Mesothelial cell of epicardium (in vitro differentiated cells): Measurements from ENCODE around the gene QKI. TPM values are rescaled to one million over a fixed set of nuclear protein-coding genes. Genes with fewer than 3 reads are reported as not detected.

ENCODE experiments used
- DNase-seq, 2 experiments: peaks; one replicate each; pipeline ENCODE4 v3.0.0; 2021; ENCODE audit warnings: low spot score in 2 of 2; ENCODE audit not compliant: unreplicated experiment in 2 of 2
- H3K27ac Mint-ChIP-seq: 2 replicates; pipeline ENCODE4 v1.8.0; 2021; ENCODE audit warnings: mixed read lengths
- H3K27me3 Mint-ChIP-seq: 2 replicates; pipeline ENCODE4 v1.8.0; 2021; ENCODE audit warnings: low read depth, mixed read lengths
- H3K36me3 Mint-ChIP-seq: 2 replicates; pipeline ENCODE4 v1.8.0; 2021; ENCODE audit warnings: mixed read lengths
- H3K4me1 Mint-ChIP-seq: 2 replicates; pipeline ENCODE4 v1.8.0; 2021; ENCODE audit warnings: mixed read lengths
- H3K4me3 Mint-ChIP-seq: 2 replicates; pipeline ENCODE4 v1.8.0; 2021; ENCODE audit warnings: mild to moderate bottlenecking, moderate library complexity, mixed read lengths
- H3K9me3 Mint-ChIP-seq: 2 replicates; pipeline ENCODE4 v1.8.0; 2021; ENCODE audit warnings: mixed read lengths
- total RNA-seq: library from RNA; stranded (reverse); gene quantifications from 3 replicates; pipeline ENCODE4 v1.2.1, GENCODE V29; 2021
- TF ChIP-seq, protein P1 (sequence below): fragments of 200-600 bp; sonication (generic); IDR thresholded peaks from one replicate; pipeline ENCODE4 v1.5.0; 2021; ENCODE audit warnings: antibody characterized with exemption; ENCODE audit not compliant: unreplicated experiment

Gene QKI
- total RNA-seq, 1 donor from 2014 or later, result 133 TPM

GRCh38 chr6:163627274-163628062 is 212.9 kb downstream of the QKI start:
- TF ChIP-seq, protein P1, sequence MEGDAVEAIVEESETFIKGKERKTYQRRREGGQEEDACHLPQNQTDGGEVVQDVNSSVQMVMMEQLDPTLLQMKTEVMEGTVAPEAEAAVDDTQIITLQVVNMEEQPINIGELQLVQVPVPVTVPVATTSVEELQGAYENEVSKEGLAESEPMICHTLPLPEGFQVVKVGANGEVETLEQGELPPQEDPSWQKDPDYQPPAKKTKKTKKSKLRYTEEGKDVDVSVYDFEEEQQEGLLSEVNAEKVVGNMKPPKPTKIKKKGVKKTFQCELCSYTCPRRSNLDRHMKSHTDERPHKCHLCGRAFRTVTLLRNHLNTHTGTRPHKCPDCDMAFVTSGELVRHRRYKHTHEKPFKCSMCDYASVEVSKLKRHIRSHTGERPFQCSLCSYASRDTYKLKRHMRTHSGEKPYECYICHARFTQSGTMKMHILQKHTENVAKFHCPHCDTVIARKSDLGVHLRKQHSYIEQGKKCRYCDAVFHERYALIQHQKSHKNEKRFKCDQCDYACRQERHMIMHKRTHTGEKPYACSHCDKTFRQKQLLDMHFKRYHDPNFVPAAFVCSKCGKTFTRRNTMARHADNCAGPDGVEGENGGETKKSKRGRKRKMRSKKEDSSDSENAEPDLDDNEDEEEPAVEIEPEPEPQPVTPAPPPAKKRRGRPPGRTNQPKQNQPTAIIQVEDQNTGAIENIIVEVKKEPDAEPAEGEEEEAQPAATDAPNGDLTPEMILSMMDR, result no peak
- DNase-seq, result no peak
- no peaks in the 10 kb centered on the region for H3K27me3 Mint-ChIP-seq
- H3K4me1 Mint-ChIP-seq, result no peaks in the 10 kb centered on the region
- peaks cover 12% of the 10 kb centered on the region for H3K9me3 Mint-ChIP-seq
- no peak overlapping the region for H3K27ac Mint-ChIP-seq
- no peaks in the 10 kb centered on the region for H3K36me3 Mint-ChIP-seq
- no peak overlapping the region for H3K4me3 Mint-ChIP-seq
